Esophagus squamous epithelium (tissue), 5 donors: ENCODE data around the gene N4BP2. TPM values are rescaled to one million over a fixed set of nuclear protein-coding genes. Genes with fewer than 3 reads are reported as not detected.

ENCODE experiments used
- DNase-seq: peaks from one replicate; lab custom pipeline; 2025; lab: John Stamatoyannopoulos, UW
- H3K27ac ChIP-seq, 4 donors: fragments of 200-600 bp; sonication (generic); one replicate each; pipeline ENCODE4 v1.5.1; 2016 to 2019; ENCODE audit warnings: mild to moderate bottlenecking in 1 of 4
- H3K27me3 ChIP-seq, 4 donors: fragments of 200-600 bp; sonication (generic); 1 replicate in 3 of 4; 2 replicates in 1 of 4; pipeline versions ENCODE4 v1.5.1 to v1.6.0; 2017 to 2021; ENCODE audit warnings: antibody characterized with exemption in 1 of 4
- H3K36me3 ChIP-seq, 3 donors: fragments of 200-600 bp; sonication (generic); one replicate each; pipeline ENCODE4 v1.5.1; 2016 to 2019
- H3K4me1 ChIP-seq, 3 donors: fragments of 200-600 bp; sonication (generic); one replicate each; pipeline ENCODE4 v1.5.1; 2017 to 2019
- H3K4me3 ChIP-seq, 4 donors: fragments of 200-600 bp; sonication (generic); 1 replicate in 3 of 4; 2 replicates in 1 of 4; pipeline ENCODE4 v1.5.1; 2016 to 2019; ENCODE audit warnings: mild to moderate bottlenecking in 2 of 4, moderate library complexity in 1 of 4
- H3K9me3 ChIP-seq, 3 donors: fragments of 200-600 bp; sonication (generic); one replicate each; pipeline ENCODE4 v1.5.1; 2016 to 2019
- POLR2A ChIP-seq, 4 donors: fragments of 450-650 bp; IDR thresholded peaks; one replicate each; pipeline ENCODE4 v1.6.1; 2017; ENCODE audit warnings: antibody characterized with exemption in 4 of 4, mild to moderate bottlenecking in 4 of 4, moderate library complexity in 3 of 4
- WGBS, 2 donors: methylation state at CpG; one replicate each; pipeline ENCODE4 v1.1.5; 2018; 5-methylcytosine and 5-hydroxymethylcytosine counted together
- intact Hi-C: fragments of 100-400 bp; cut with DNase I; formaldehyde crosslinking; loops from one replicate; pipeline ENCODE4 v1.15.0; 2022
- total RNA-seq, 4 donors: library from RNA; depleted of rRNA; stranded (reverse); fragments of >200 nt; gene quantifications; one replicate each; pipeline ENCODE4 v1.1.0, GENCODE V29; 2016
- TF ChIP-seq, protein P1 (sequence below), 6 experiments: fragments of 450-650 bp in 4 of 6; fragments of 200-600 bp in 2 of 6; sonication (generic) in 2 of 6; IDR thresholded peaks; one replicate each; pipeline ENCODE4 v1.5.1; 2016 to 2019; ENCODE audit warnings: antibody characterized with exemption in 6 of 6, mild to moderate bottlenecking in 4 of 6, moderate library complexity in 4 of 6
- donor health status: DM: yes; HTN: yes; CAD: no.

N4BP2 gene
- total RNA-seq, 4 donors from 2014 or later: 4.2 to 11.1 (median 6.7) TPM

- H3K4me3 ChIP-seq: no peak overlapping the region
- no peaks in the 10 kb centered on the region for H3K27me3 ChIP-seq
- H3K27ac ChIP-seq: no peak overlapping the region
- no peak for DNase-seq
- TF ChIP-seq, protein P1, sequence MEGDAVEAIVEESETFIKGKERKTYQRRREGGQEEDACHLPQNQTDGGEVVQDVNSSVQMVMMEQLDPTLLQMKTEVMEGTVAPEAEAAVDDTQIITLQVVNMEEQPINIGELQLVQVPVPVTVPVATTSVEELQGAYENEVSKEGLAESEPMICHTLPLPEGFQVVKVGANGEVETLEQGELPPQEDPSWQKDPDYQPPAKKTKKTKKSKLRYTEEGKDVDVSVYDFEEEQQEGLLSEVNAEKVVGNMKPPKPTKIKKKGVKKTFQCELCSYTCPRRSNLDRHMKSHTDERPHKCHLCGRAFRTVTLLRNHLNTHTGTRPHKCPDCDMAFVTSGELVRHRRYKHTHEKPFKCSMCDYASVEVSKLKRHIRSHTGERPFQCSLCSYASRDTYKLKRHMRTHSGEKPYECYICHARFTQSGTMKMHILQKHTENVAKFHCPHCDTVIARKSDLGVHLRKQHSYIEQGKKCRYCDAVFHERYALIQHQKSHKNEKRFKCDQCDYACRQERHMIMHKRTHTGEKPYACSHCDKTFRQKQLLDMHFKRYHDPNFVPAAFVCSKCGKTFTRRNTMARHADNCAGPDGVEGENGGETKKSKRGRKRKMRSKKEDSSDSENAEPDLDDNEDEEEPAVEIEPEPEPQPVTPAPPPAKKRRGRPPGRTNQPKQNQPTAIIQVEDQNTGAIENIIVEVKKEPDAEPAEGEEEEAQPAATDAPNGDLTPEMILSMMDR (IDR thresholded peaks at IDR 0.05): no peak
- no peak for TF ChIP-seq POLR2A (IDR thresholded peaks at IDR 0.05)
- WGBS, 2 donors: 88 to 90% methylated on average over 3 of the region's 3 CpGs
- H3K4me1 ChIP-seq: peaks cover 0 to 11% (median 6%) of the 10 kb centered on the region in 3 donors
- no peaks in the 10 kb centered on the region for H3K9me3 ChIP-seq
- intact Hi-C loops: no loop called here
- H3K36me3 ChIP-seq: no peaks in the 10 kb centered on the region
These were observed 126.3 kb downstream of the N4BP2 start for GRCh38 chr4:40182954-40183353.

DNA sequence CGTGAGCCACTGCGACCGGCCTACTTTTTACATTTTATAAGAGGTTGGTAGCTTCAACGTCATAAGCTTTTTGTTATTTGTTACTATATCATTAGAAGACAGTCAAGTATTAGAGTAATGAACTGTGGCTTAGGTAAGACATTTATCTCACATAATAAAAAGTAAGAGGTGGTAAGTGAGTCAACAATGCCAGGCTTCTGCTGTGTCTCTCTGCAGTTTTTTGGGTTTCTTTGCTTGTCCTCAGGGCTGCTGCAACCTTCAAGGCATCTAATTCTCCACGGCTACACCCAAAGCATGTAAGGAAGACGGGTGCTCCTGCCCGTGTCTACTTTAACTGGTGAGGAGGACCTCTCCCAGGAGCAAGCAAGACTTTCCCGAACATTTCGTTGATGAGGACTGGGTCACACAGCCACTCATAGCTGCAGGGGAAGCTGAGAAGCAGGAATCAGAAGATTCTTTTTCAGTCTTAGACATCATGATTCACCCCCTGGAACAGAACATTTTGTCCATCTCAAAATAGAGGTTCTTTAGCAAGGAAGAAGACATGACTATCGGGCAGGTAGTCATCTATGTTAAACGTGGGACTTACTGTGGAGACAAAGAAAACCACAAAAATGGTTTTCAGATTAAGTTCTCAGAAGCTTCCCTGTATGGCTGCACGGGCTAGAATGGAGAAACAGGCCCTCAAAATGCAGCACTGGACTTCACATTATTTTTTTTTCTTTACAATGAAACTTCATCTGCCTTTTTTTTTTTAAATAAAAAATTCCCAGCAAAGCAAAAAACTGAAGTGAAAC, 127.2 kb downstream of the N4BP2 start:
- WGBS, 2 donors: 65 to 75% methylated on average over 11 to 12 of the region's 12 CpGs
- H3K4me1 ChIP-seq: peaks cover 0 to 11% (median 6%) of the 10 kb centered on the region in 3 donors
- H3K27me3 ChIP-seq: no peaks in the 10 kb centered on the region
- H3K36me3 ChIP-seq: no peaks in the 10 kb centered on the region
- intact Hi-C loops: no loop called here
- TF ChIP-seq POLR2A (IDR thresholded peaks at IDR 0.05): no peak
- TF ChIP-seq, protein P1 (IDR thresholded peaks at IDR 0.05): no peak
- DNase-seq: no peak
- H3K4me3 ChIP-seq: no peak overlapping the region
- H3K27ac ChIP-seq: peak overlapping the region in 1 of 4 donors; percentile 28
- no peaks in the 10 kb centered on the region for H3K9me3 ChIP-seq

- no peak for DNase-seq
- H3K27ac ChIP-seq: no peak overlapping the region
- H3K4me1 ChIP-seq: peaks cover 0 to 11% (median 6%) of the 10 kb centered on the region in 3 donors
- H3K36me3 ChIP-seq: no peaks in the 10 kb centered on the region
- WGBS, 2 donors: 67 to 71% methylated on average over 5 of the region's 5 CpGs
- no peaks in the 10 kb centered on the region for H3K9me3 ChIP-seq
- no peaks in the 10 kb centered on the region for H3K27me3 ChIP-seq
- no peak overlapping the region for H3K4me3 ChIP-seq
- intact Hi-C loops: no loop called here
- TF ChIP-seq, protein P1 (IDR thresholded peaks at IDR 0.05): no peak
- no peak for TF ChIP-seq POLR2A (IDR thresholded peaks at IDR 0.05)
These were observed 129.4 kb downstream of the N4BP2 start for GRCh38 chr4:40185830-40186664.

DNA sequence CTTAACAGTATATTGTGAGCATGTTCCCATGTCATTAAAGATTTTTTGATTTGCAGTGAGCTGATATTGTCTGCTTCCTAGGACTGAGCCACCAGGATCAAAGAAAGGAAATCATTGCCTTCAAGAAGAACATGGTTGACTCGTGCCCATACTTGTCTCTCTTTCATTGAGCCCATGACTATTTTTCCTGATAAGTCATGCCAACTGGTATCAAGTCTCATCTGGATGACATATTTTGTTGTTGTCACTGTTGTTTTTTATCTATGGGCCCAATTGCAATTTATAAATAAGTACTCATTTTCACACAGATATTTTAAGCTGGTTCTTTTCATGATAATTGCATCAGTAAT, 130.0 kb downstream of the N4BP2 start:
- Histone ChIP-seq H3K9me3 (no peaks in the 10 kb centered on the region), H3K27me3 (no peaks in the 10 kb centered on the region), H3K36me3 (no peaks in the 10 kb centered on the region), H3K27ac (no peak overlapping the region), H3K4me3 (no peak overlapping the region), H3K4me1 (peaks cover 0 to 11% (median 6%) of the 10 kb centered on the region in 3 donors)
- WGBS, 2 donors: 42 to 47% methylated on average over 1 of the region's 1 CpG
- intact Hi-C loops: no loop called here
- no peak for TF ChIP-seq POLR2A (IDR thresholded peaks at IDR 0.05)
- TF ChIP-seq, protein P1 (IDR thresholded peaks at IDR 0.05): no peak
- DNase-seq: no peak
